NCI-H82 treated with DMSO at 0.1 percent for 48 hours (cell line): ENCODE measurements around the gene EPS8L1.
"Not testable (repeated sequence)": the region's sequence is repeated elsewhere in the genome, so short reads cannot be mapped to it uniquely, and the experiment has no call there.

Experiments
- DNase-seq: peaks from one replicate; lab custom pipeline; 2025; ENCODE audit not compliant: unreplicated experiment; lab: John Stamatoyannopoulos, UW

Gene EPS8L1

DNA sequence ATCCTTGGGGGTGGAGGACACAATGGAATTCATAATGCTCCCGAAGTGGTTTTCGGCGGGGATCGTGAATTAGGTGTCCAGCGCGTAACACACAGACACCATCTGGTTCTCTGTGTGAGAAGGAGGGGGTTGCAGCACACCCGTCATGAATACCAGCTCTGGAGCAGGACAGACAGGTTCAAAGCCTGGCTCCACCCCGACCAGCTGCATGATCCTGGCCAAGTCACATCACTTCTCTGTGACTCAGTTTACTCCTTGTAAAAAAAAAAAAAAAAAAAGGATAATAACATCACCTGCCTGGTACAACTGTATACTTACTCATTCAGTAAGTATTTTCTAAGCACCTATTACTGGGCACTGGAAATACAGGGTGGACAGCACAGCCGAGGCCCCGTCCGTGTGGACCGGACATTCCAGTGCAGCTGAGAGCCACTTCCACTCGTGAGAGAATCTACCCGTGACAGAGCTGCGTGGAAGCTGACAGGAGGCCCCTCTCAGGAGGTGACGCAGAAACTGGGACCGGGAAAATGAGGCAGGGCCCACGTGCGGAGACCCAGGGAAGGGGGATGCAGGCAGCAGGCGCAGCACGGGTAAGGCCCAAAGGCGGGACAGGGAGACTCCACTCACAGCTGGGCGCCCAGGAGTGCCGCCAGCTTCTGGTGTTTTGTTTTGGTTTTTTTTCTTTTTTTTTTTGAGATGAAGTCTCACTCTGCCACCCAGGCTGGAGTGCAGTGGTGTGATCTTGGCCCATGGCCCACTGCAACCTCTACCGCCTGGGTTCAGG, 24.7 kb upstream of the EPS8L1 start:
- no peak for DNase-seq

DNA sequence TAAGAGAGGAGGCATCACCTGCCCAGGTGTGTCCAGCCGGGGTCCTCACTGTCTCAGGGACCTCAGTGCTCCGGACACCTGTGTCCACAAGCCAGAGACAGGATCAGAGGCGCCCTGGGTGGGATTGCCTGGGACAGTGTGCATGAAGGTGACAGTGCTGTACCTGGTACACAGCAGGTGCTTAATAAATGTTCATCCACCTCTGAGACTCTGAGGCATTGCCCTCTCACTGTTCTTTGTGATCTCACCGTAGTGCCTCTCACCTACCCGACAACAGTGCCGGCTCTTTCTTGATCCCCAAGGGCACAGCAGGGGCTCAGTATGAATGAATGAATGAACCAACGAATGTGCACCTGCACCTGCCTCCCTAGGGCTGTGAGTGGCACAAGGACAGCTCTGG, 21.9 kb upstream of the EPS8L1 start:
- DNase-seq: no peak

- no peak for DNase-seq
Observed at GRCh38 chr19:55056827-55057226, 18.8 kb upstream of the EPS8L1 start.

DNA sequence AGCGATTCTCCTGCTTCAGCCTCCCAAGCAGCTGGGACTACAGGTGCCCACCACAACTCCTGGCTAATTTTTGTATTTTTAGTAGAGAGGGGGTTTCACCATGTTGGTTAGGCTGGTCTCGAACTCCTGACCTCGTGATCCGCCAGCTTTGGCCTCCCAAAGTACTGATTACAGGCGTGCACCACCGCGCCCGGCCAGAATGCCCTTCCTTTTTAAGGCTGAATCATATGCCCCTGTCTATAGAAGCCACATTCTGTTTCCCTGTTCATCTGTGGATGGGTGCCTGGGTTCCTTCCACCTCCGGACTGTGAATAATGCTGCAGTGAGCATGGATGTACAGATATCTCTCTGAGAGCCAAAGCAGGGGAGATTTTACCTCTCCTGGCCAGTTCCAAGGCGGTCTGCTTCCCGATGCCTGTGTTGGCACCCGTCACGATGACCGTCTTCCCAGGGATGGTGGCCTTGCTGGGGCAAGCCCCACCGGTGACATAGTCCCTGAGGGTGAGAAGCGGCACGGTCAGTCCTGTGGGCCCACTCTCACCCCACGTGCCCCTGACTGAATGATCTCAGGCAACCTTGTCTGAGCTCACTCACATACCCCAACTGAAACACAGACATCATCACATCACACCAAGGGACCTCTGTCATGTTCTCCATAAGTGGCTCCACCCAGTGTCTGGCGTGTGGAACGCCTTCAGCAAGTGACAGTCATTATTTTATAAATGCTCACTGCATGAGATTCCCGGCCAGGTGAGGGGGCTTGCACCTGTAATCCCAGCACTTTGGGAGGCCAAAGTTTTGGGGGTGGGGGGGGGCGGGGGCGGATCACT, 16.7 kb upstream of the EPS8L1 start:
- DNase-seq: no peak

DNA sequence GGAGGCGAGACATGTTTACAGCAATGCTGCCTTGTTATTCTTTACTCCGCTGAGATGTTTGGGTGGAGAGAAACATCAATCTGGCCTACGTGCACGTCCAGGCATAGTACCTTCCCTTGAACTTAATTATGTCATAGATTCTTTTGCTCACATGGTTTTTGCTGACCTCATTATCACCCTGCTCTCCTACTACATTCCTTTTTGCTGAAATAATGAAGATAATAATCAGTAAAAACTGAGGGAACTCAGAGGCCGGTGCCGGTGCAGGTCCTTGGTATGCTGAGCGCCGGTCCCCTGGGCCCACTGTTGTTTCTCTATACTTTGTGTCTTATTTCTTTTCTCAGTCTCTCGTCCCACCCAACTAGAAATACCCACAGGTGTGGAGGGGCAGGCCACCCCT, 15.4 kb upstream of the EPS8L1 start:
- DNase-seq: not testable (repeated sequence)

DNA sequence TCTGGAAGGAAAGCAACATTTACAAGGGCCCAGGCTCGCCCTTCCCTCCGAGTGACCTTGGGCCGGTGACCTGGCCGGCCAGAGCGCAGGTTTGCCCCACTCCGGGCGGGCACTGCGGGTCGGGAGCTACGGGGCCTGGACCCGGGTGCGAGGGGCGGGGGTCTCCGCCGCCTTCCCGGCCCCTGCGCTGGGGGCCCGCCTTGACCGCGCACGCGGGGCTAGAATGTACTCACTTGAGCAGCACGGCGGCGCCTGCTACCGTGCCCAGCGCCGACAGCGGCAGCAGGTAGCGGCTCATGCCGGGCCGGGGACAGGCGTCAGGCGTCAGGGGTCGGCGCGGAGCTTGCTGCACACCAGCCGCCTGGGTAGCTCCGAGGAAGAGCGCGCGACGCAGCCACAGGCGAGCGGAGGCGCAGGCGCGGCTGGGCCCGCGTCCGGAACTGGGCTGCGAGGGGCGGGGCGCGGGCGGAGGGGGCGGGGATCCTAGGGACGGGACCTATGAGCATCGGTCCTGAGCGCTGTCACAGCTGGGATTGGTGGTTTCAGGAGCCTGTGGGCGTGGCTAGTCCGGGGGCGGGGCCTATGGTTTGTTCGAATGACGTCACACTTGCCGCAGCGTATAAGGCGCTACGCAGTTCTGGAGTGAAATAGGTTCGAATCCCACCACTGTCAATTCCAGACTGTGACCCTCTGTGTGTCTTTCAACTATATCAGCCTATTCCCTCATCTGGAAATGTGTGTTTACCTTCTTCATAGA, 12.8 kb upstream of the EPS8L1 start, which contains the start of gene RDH13:
Gene RDH13 (minus strand): TSS at position 414 of the 757 bp plus-strand sequence. CDS start 116 bp downstream, at position 298.
- peak; percentile 93 for DNase-seq

DNA sequence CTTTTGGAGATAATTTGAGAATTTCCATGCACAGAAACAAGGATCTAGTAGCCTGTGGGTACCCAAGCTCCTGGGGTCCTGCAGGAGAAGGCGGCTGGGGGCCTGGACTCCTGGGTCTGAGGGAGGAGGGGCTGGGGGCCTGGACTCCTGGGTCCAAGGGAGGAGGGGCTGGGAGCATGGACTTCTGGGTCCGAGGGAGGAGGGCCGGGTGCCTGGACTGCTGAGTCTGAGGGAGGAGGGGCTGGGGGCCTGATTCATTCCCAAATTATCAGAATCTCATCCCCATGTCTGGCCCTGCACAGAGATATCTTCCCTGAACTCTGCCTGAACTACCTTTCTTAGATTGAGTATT, 12.2 kb upstream of the EPS8L1 start:
- no peak for DNase-seq

- not testable (repeated sequence) for DNase-seq
Observed at GRCh38 chr19:55065516-55065915, 10.2 kb upstream of the EPS8L1 start.

- DNase-seq: no peak
Observed at GRCh38 chr19:55066107-55066709, 9.5 kb upstream of the EPS8L1 start.

- no peak for DNase-seq
Observed at GRCh38 chr19:55067869-55068268, 7.8 kb upstream of the EPS8L1 start.

- no peak for DNase-seq
Observed at GRCh38 chr19:55068950-55069864, 6.5 kb upstream of the EPS8L1 start.

- no peak for DNase-seq
Observed at GRCh38 chr19:55069865-55070197, 5.8 kb upstream of the EPS8L1 start.

DNA sequence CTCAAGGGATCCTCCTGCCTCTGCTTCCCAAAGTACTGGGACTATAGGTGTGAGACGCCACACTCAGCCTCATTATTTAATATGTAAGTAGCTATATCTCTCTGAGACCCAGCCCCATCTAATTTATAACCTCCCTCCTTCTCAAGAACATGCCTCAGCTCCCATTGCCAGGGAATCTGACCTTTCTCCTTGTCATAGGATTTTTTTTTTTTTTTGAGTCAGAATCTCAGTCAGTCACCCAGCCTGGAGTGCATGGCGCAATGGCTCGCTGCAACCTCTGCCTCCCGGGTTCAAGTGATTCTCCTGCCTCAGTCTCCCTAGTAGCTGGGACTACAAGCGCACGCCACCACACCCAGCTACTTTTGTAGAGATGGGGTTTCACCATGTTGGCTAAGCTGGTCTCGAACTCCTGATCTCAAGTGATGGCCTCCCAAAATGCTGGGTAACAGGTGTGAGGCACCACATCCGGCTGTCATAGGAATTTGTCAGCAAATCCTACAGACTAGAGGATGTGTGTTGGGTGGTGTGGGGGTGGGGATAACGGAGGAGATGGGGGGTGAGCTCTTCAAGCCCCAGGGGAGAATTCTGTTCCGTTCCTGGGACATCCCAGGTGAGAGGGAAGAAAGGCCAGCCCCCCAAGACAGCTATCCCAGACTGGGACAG, 5.1 kb upstream of the EPS8L1 start:
- DNase-seq: no peak

DNA sequence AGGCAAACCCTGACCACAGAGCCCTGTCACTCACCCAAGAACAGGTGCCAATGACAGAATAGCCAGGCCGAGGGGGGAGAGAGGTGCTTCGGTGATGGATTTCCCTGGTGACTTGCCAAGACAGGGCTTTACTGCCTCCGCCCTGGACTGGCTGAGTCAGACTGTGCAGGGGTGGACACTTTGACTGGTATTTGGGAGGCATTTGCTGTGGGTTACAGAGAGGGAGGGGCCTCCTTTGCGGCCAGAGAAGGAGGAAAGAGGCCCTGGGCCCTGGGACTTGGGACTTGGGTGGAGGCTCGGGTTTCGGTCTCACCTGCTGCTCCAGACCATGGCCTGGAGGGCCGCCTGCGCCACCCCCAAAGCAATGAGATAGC, 4.6 kb upstream of the EPS8L1 start:
- no peak for DNase-seq

DNA sequence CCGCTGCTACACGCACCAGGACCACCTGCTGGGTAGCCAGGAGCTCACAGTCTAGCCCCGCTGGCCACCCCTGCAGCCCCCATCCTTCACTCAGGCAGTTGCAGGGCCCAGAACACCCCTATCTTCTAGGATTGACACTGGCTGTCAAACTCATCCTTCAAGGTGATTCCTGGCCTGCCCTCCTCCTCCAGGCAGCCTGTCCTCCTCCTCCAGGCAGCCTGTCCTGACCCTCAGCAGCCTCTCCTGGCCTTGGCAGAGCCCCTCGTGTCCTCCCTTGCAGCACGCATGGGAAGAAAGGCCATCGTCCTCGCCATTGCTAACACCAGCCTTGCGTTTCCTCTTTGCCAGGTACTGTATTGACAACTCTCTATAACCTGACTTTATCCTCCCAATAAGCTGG, 3.8 kb upstream of the EPS8L1 start:
- no peak for DNase-seq

DNA sequence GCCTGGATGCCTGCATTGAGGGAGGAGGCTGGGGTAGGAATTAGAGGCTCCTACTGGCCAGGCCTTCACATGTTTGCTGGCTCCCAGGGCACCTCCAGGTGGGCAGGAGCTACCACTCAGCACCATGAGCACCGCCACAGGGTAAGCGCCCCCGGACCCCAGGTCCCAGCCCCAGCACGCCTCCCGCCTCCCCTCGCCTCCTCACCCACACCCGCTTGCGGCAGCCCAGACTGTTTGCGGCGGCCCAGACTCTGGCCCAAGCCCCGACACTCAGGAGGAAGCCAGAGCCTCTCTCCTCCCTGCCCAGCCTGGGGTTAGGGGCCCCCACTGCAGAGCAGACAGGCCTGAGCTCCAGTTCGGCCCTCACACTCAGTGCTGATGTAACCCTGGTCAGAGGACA, 652 bp downstream of the EPS8L1 start:
- DNase-seq: no peak

DNA sequence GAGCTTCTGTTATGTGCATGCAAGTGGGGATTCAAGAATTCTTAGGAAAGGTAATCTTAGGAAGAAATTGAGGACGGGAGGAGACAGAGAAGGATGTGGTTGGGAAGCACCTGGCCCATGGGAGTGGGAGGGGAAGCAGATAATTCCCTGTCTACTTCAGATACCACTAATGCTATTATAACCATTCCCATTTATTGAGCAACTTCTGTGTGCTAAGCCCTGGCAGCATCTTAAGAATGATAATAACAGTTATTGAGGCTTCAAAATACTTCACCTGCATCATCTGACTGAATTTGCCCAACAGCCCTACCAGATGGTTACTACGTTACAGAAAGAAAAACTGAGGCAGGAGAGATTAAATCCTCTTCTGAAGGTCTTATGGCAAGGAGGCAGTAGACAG, 1.4 kb downstream of the EPS8L1 start:
- DNase-seq: no peak

DNA sequence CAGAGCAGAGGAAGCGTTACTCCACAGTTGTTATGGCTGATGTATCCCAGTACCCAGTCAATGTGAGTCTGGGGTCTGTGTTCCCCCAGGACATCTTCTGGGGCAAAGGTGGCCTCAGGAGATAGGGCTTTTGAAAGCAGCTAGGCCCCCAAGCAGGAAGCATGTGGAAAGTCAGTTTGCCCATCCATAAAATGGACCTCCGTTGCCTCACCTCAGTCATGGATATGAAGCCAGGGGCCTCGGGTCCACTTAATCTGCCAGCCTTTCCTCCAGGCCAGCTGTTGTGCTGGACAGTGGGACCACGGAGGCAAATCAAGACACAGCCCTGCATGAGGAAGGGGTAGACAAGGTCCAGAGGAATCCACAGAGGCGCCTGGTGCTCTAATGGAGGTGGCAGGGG, 3.3 kb downstream of the EPS8L1 start:
- DNase-seq: no peak

GRCh38 chr19:55079400-55080038, 3.9 kb downstream of the EPS8L1 start:
- no peak for DNase-seq
